22Rv1 (cell line): ENCODE data around the gene C1QL4.

ENCODE experiments used
- ZFX ChIP-seq: fragments of 450-650 bp; IDR thresholded peaks from 2 replicates; pipeline ENCODE4 v1.6.1; 2017; ENCODE audit warnings: antibody characterized with exemption, borderline replicate concordance
- TF ChIP-seq, protein P1 (sequence below): fragments of 450-650 bp; IDR thresholded peaks from 2 replicates; pipeline ENCODE4 v1.5.1; 2017; ENCODE audit warnings: mild to moderate bottlenecking

GRCh38 chr12:49332441-49332861, 4.5 kb downstream of the C1QL4 start:
- TF ChIP-seq, protein P1, sequence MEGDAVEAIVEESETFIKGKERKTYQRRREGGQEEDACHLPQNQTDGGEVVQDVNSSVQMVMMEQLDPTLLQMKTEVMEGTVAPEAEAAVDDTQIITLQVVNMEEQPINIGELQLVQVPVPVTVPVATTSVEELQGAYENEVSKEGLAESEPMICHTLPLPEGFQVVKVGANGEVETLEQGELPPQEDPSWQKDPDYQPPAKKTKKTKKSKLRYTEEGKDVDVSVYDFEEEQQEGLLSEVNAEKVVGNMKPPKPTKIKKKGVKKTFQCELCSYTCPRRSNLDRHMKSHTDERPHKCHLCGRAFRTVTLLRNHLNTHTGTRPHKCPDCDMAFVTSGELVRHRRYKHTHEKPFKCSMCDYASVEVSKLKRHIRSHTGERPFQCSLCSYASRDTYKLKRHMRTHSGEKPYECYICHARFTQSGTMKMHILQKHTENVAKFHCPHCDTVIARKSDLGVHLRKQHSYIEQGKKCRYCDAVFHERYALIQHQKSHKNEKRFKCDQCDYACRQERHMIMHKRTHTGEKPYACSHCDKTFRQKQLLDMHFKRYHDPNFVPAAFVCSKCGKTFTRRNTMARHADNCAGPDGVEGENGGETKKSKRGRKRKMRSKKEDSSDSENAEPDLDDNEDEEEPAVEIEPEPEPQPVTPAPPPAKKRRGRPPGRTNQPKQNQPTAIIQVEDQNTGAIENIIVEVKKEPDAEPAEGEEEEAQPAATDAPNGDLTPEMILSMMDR: no peak
- no peak for TF ChIP-seq ZFX
